Glomerular visceral epithelial cell (primary cell): ENCODE results near the gene SEL1L2.

Source experiments
- DNase-seq: peaks from one replicate; pipeline ENCODE4 v3.0.0-alpha.2; 2016; ENCODE audit errors: extremely low spot score

SEL1L2 gene

GRCh38 chr20:13930281-13930680 lies 60.1 kb downstream of the SEL1L2 start:
- DNase-seq = no peak

- DNase-seq = no peak
Observed at GRCh38 chr20:13929836-13930235, 60.6 kb downstream of the SEL1L2 start.

- no peak for DNase-seq
Observed at GRCh38 chr20:13928901-13929300, 61.5 kb downstream of the SEL1L2 start.

- DNase-seq = no peak
Observed at GRCh38 chr20:13927171-13927570, 63.2 kb downstream of the SEL1L2 start.

GRCh38 chr20:13922241-13922640 lies 68.2 kb downstream of the SEL1L2 start:
- DNase-seq = no peak

- no peak for DNase-seq
Observed at GRCh38 chr20:13915284-13915683, 75.1 kb downstream of the SEL1L2 start.

- no peak for DNase-seq
Observed at GRCh38 chr20:13913572-13913971, 76.8 kb downstream of the SEL1L2 start.

GRCh38 chr20:13913131-13913530 lies 77.3 kb downstream of the SEL1L2 start:
- no peak for DNase-seq

GRCh38 chr20:13910492-13910891 lies 79.9 kb downstream of the SEL1L2 start:
- peak; percentile 15 for DNase-seq

GRCh38 chr20:13909067-13909466 lies 81.3 kb downstream of the SEL1L2 start:
- DNase-seq = no peak

GRCh38 chr20:13904766-13905165 lies 85.6 kb downstream of the SEL1L2 start:
- no peak for DNase-seq

- no peak for DNase-seq
Observed at GRCh38 chr20:13900496-13900895, 89.9 kb downstream of the SEL1L2 start.

- no peak for DNase-seq
Observed at GRCh38 chr20:13898012-13898612, 92.3 kb downstream of the SEL1L2 start.

GRCh38 chr20:13891575-13891974 lies 98.8 kb downstream of the SEL1L2 start:
- DNase-seq = no peak

GRCh38 chr20:13884803-13885202 lies 105.6 kb downstream of the SEL1L2 start:
- no peak for DNase-seq

GRCh38 chr20:13883425-13883824 lies 107.0 kb downstream of the SEL1L2 start:
- no peak for DNase-seq

GRCh38 chr20:13878566-13878965 lies 111.8 kb downstream of the SEL1L2 start:
- DNase-seq = no peak

GRCh38 chr20:13877793-13878192 lies 112.6 kb downstream of the SEL1L2 start:
- DNase-seq = no peak

GRCh38 chr20:13875265-13875811 lies 115.1 kb downstream of the SEL1L2 start:
- no peak for DNase-seq

GRCh38 chr20:13874394-13875157 lies 115.8 kb downstream of the SEL1L2 start:
- no peak for DNase-seq

- DNase-seq = no peak
Observed at GRCh38 chr20:13873831-13874230, 116.6 kb downstream of the SEL1L2 start.

GRCh38 chr20:13870170-13870748 lies 120.2 kb downstream of the SEL1L2 start:
- no peak for DNase-seq

GRCh38 chr20:13868331-13868730 lies 122.1 kb downstream of the SEL1L2 start:
- DNase-seq = peak; percentile 57
